ENCODE data around the gene YAF2. TPM values are rescaled to one million over a fixed set of nuclear protein-coding genes. Genes with fewer than 3 reads are reported as not detected.

Gene YAF2
- total and polyA plus RNA-seq, 2 of the 13 experiments (the other 11 are each of a cell fraction or from before 2014, with no cell fraction given), result 8.4 to 11.7 TPM

GRCh38 chr12:42161529-42161928, 76.5 kb downstream of the YAF2 start:
- Histone ChIP-seq H3K4me2 (ENCODE audit: low read depth, low read length) (no peak overlapping the region), H4K20me1 (ENCODE audit: insufficient read depth, low read length) (no peaks in the 10 kb centered on the region), H3K27me3 (ENCODE audit: control insufficient read depth in 1 of 2, insufficient read depth in 2 of 2, low read length in 2 of 2) (no peaks in the 10 kb centered on the region), H3K9ac (ENCODE audit: insufficient read depth, low read depth, low read length) (no peak overlapping the region), H3K4me1 (ENCODE audit: insufficient read depth, low read length) (no peaks in the 10 kb centered on the region), H3K36me3 (replicated peaks in 1 of 2; ENCODE audit: control insufficient read depth in 1 of 2, insufficient read depth in 2 of 2, low read length in 2 of 2) (peaks cover 0 to 10% of the 10 kb centered on the region in 2 experiments; a peak in 4 of 5 replicates), H3K4me3 (replicated peaks in 1 of 3; ENCODE audit: insufficient read depth in 1 of 3, low read depth in 2 of 3, low read length in 3 of 3) (no peak overlapping the region), H3K9me3 (ENCODE audit: low read length) (no peaks in the 10 kb centered on the region), H3K79me2 (ENCODE audit: insufficient read depth, low read length) (no peaks in the 10 kb centered on the region), H3K27ac (ENCODE audit: extremely low read length, insufficient read depth, low read length) (no peak overlapping the region), H2AFZ (ENCODE audit: low read length) (no peak overlapping the region)
- WGBS (ENCODE audit: low lambda C conversion rate), result 93% methylated on average over 1 of the region's 1 CpG
- no peak for DNase-seq (ENCODE audit: low spot score)
- intact Hi-C loops (cut with micrococcal nuclease; ENCODE audit: unreplicated experiment), result no loop called here
- in situ Hi-C loops (cut with HindIII; ENCODE audit: extremely low pct_ligation_motif_present, low pct_unique_long_range_greater_than_20kb), result no loop called here
- no peak for FAIRE-seq
- ChIA-PET POLR2A (no interaction called here), CTCF (ENCODE audit: low intra/inter-chr PET ratio, low total read pairs) (no interaction called here)
- BruUV-seq (replicated peaks), result no TSS peak
- no peak for TF ChIP-seq ZNF713 (CRISPR knock-in tag; IDR thresholded peaks at IDR 0.05)
- TF ChIP-seq KAT2B (IDR thresholded peaks at IDR 0.05; ENCODE audit: borderline replicate concordance, low read depth, low read length), result no peak
- no peak for TF ChIP-seq NR2F2 (IDR thresholded peaks at IDR 0.05; ENCODE audit: borderline replicate concordance, low read depth)
- TF ChIP-seq GPBP1L1 (CRISPR knock-in tag; IDR thresholded peaks at IDR 0.05), result no peak
- TF ChIP-seq GLI4 (CRISPR knock-in tag; IDR thresholded peaks at IDR 0.05; ENCODE audit: borderline replicate concordance), result no peak
- TF ChIP-seq ZSCAN25 (CRISPR knock-in tag; IDR thresholded peaks at IDR 0.05), result no peak
- no peak for TF ChIP-seq HOMEZ (CRISPR knock-in tag; IDR thresholded peaks at IDR 0.05; ENCODE audit: low read depth)
- TF ChIP-seq ELK4 (CRISPR knock-in tag; IDR thresholded peaks at IDR 0.05; ENCODE audit: borderline replicate concordance), result no peak
- TF ChIP-seq ZNF446 (CRISPR knock-in tag; IDR thresholded peaks at IDR 0.05), result no peak
- TF ChIP-seq XBP1 (CRISPR knock-in tag; IDR thresholded peaks at IDR 0.05), result no peak
- no peak for TF ChIP-seq ZNF567 (CRISPR knock-in tag; IDR thresholded peaks at IDR 0.05; ENCODE audit: borderline replicate concordance)
- no peak for ATAC-seq

All from HepG2 (cell line).